Lung (tissue), 12 donors: ENCODE data around the gene RANBP1. TPM values are rescaled to one million over a fixed set of nuclear protein-coding genes. Genes with fewer than 3 reads are reported as not detected.

Experiments
- ATAC-seq: fragments of 200-7000 bp; cut with Tn5 transposase; one replicate; pipeline ENCODE4 v1.9.1; 2020; ENCODE audit warnings: moderate number of reproducible peaks; ENCODE audit not compliant: insufficient read depth, low FRiP score
- DNase-seq, 3 donors: peaks; one replicate each; pipeline ENCODE4 v3.0.0-alpha.2; 2013 to 2017
- H3K27ac ChIP-seq, 2 donors: one replicate each; pipeline ENCODE4 v1.5.1; 2013; ENCODE audit warnings: mild to moderate bottlenecking in 2 of 2, moderate library complexity in 2 of 2, control low read depth in 1 of 2, inconsistent platforms in 1 of 2, low read depth in 1 of 2, low read length in 1 of 2
- H3K27me3 ChIP-seq, 3 donors: one replicate each; pipeline ENCODE4 v1.5.1; 2013; ENCODE audit warnings: low read length in 2 of 3; ENCODE audit not compliant: control insufficient read depth in 3 of 3, insufficient read depth in 3 of 3
- H3K36me3 ChIP-seq, 4 donors: one replicate each; pipeline ENCODE4 v1.5.1; 2013; ENCODE audit warnings: low read length in 4 of 4, mild to moderate bottlenecking in 1 of 4, moderate library complexity in 1 of 4; ENCODE audit not compliant: control insufficient read depth in 4 of 4, insufficient read depth in 4 of 4
- H3K4me1 ChIP-seq, 5 donors: one replicate each; pipeline ENCODE4 v1.5.1; 2013; ENCODE audit warnings: low read length in 5 of 5, mild to moderate bottlenecking in 2 of 5, moderate library complexity in 1 of 5; ENCODE audit not compliant: control insufficient read depth in 5 of 5, insufficient read depth in 5 of 5
- H3K4me3 ChIP-seq: one replicate; pipeline ENCODE4 v1.5.1; 2013; ENCODE audit warnings: mild to moderate bottlenecking, control low read depth, moderate library complexity
- H3K9ac ChIP-seq, 2 donors: one replicate each; pipeline ENCODE4 v1.5.1; 2013; ENCODE audit warnings: low read length in 2 of 2, control low read depth in 1 of 2; ENCODE audit not compliant: insufficient read depth in 1 of 2
- H3K9me3 ChIP-seq, 4 donors: one replicate each; pipeline ENCODE4 v1.5.1; 2013; ENCODE audit warnings: low read length in 3 of 4, mild to moderate bottlenecking in 1 of 4, moderate library complexity in 1 of 4; ENCODE audit not compliant: control insufficient read depth in 4 of 4, insufficient read depth in 3 of 4
- CTCF ChIP-seq: IDR thresholded peaks from 2 replicates; pipeline ENCODE4 v1.5.1; 2012; ENCODE audit warnings: mild to moderate bottlenecking; ENCODE audit errors: control extremely low read depth, extremely low read depth
- WGBS, 2 donors: extraction: QIAGEN DNeasy Blood & Tissue Kit; methylation state at CpG; one replicate each; pipeline ENCODE4 v1.1.7; 2013; 5-methylcytosine and 5-hydroxymethylcytosine counted together
- polyA plus RNA-seq, 2 donors: library from polyadenylated mRNA; stranded (reverse); fragments of 200-250 nt; gene quantifications; one replicate each; pipeline ENCODE4 v1.2.1, GENCODE V29; 2013
- total RNA-seq, 2 donors: library from RNA; depleted of rRNA in 1 of 2; stranded (reverse); fragments of >200 nt in 1 of 2; gene quantifications; one replicate each; pipeline ENCODE4 v1.2.1, GENCODE V29; 2014 to 2021
- donor health status: control.
- donor health status: control.
- donor health status: Bipolar disorder and iron deficiency.
- donor health status: healthy.
- donor health status: DM: yes; HTN: yes; CAD: no.

The RANBP1 gene
- total and polyA plus RNA-seq, 4 donors, result 72.9 to 119 (median 83.2) TPM

GRCh38 chr22:20145206-20145831, 29.4 kb downstream of the RANBP1 start:
- TF ChIP-seq CTCF, result no peak
- Histone ChIP-seq H3K27me3 (no peaks in the 10 kb centered on the region), H3K27ac (no peak overlapping the region), H3K4me1 (no peaks in the 10 kb centered on the region), H3K4me3 (no peak overlapping the region), H3K9me3 (no peaks in the 10 kb centered on the region), H3K9ac (no peak overlapping the region), H3K36me3 (peaks cover 0 to 40% (median 1%) of the 10 kb centered on the region in 4 donors)
- no peak for ATAC-seq
- WGBS, 2 donors, result 90 to 94% methylated on average over 22 of the region's 22 CpGs
- DNase-seq, result no peak

- H3K27ac ChIP-seq, result no peak overlapping the region
- ATAC-seq (no peak), DNase-seq (no peak)
- H3K9ac ChIP-seq, result no peak overlapping the region
- H3K4me3 ChIP-seq, result no peak overlapping the region
- no peaks in the 10 kb centered on the region for H3K4me1 ChIP-seq
- TF ChIP-seq CTCF, result no peak
- peaks cover 0 to 35% (median 1%) of the 10 kb centered on the region in 4 donors for H3K36me3 ChIP-seq
- H3K9me3 ChIP-seq, result no peaks in the 10 kb centered on the region
- 92 to 95% methylated on average over 18 to 21 of the region's 21 CpGs for WGBS, 2 donors
- no peaks in the 10 kb centered on the region for H3K27me3 ChIP-seq
Observed at GRCh38 chr22:20145832-20146223, 29.9 kb downstream of the RANBP1 start.

GRCh38 chr22:20146777-20147176, 30.9 kb downstream of the RANBP1 start:
- no peaks in the 10 kb centered on the region for H3K4me1 ChIP-seq
- no peak for TF ChIP-seq CTCF
- H3K4me3 ChIP-seq, result no peak overlapping the region
- H3K36me3 ChIP-seq, result peaks cover 0 to 29% (median 1%) of the 10 kb centered on the region in 4 donors
- no peak for DNase-seq
- ATAC-seq, result no peak
- H3K27me3 ChIP-seq, result no peaks in the 10 kb centered on the region
- WGBS, 2 donors, result 84 to 88% methylated on average over 22 of the region's 22 CpGs
- no peak overlapping the region for H3K27ac ChIP-seq
- no peak overlapping the region for H3K9ac ChIP-seq
- H3K9me3 ChIP-seq, result no peaks in the 10 kb centered on the region
